MM.1S (cell line): ENCODE results near the gene PXDC1.

Source experiments
- DNase-seq: peaks from one replicate; pipeline ENCODE4 v3.0.0-alpha.2; 2015
- H2AFZ ChIP-seq: fragments of 300-600 bp; sonication (generic); 2 replicates; pipeline ENCODE4 v1.6.0; 2016; ENCODE audit warnings: antibody characterized with exemption, low read length
- H3F3A ChIP-seq: fragments of 300-600 bp; sonication (generic); 2 replicates; pipeline ENCODE4 v1.6.1; 2016; ENCODE audit warnings: mild to moderate bottlenecking, antibody characterized with exemption, low read length, moderate library complexity, mixed read lengths; ENCODE audit not compliant: insufficient read depth
- H3K27ac ChIP-seq: fragments of 300-600 bp; sonication (generic); 2 replicates; pipeline ENCODE4 v1.5.1; 2016; ENCODE audit warnings: mild to moderate bottlenecking, low read length
- H3K27me3 ChIP-seq: fragments of 300-600 bp; sonication (generic); replicated peaks from 2 replicates; pipeline ENCODE4 v1.6.0; 2016; ENCODE audit warnings: low read length; ENCODE audit not compliant: insufficient read depth
- H3K36me3 ChIP-seq: fragments of 300-600 bp; sonication (generic); replicated peaks from 2 replicates; pipeline ENCODE4 v1.6.1; 2016; ENCODE audit warnings: mild to moderate bottlenecking, low read length, mixed read lengths; ENCODE audit not compliant: insufficient read depth
- H3K4me1 ChIP-seq: fragments of 300-600 bp; sonication (generic); 2 replicates; pipeline ENCODE4 v1.6.1; 2016; ENCODE audit warnings: low read length, mixed read lengths
- H3K4me2 ChIP-seq: fragments of 300-600 bp; sonication (generic); 2 replicates; pipeline ENCODE4 v1.6.0; 2016; ENCODE audit warnings: low read depth, low read length
- H3K4me3 ChIP-seq: fragments of 300-600 bp; sonication (generic); 2 replicates; pipeline ENCODE4 v1.5.1; 2016; ENCODE audit warnings: low read length, mixed read lengths
- H3K79me2 ChIP-seq: fragments of 300-600 bp; sonication (generic); 2 replicates; pipeline ENCODE4 v1.6.1; 2016; ENCODE audit warnings: mixed run types, low read length, mixed read lengths
- H3K9ac ChIP-seq: fragments of 300-600 bp; sonication (generic); 2 replicates; pipeline ENCODE4 v1.6.1; 2016; ENCODE audit warnings: low read length, mixed read lengths
- H3K9me2 ChIP-seq: fragments of 300-600 bp; sonication (generic); replicated peaks from 2 replicates; pipeline ENCODE4 v1.6.1; 2016; ENCODE audit warnings: mild to moderate bottlenecking, low read length, mixed read lengths; ENCODE audit not compliant: insufficient read depth
- H3K9me3 ChIP-seq: fragments of 300-600 bp; sonication (generic); replicated peaks from 2 replicates; pipeline ENCODE4 v1.6.1; 2016; ENCODE audit warnings: mild to moderate bottlenecking, low read length, mixed read lengths; ENCODE audit not compliant: insufficient read depth
- H4K20me1 ChIP-seq: fragments of 300-600 bp; sonication (generic); 2 replicates; pipeline ENCODE4 v1.6.1; 2016; ENCODE audit warnings: mild to moderate bottlenecking, low read length, moderate library complexity, mixed read lengths; ENCODE audit not compliant: insufficient read depth
- CTCF ChIP-seq: fragments of 300-600 bp; sonication (generic); IDR thresholded peaks from 2 replicates; pipeline ENCODE4 v1.5.1; 2016; ENCODE audit warnings: antibody characterized with exemption, low read length, mixed read lengths
- EZH2 ChIP-seq: fragments of 300-600 bp; sonication (generic); optimal IDR thresholded peaks from 2 replicates; pipeline ENCODE3; 2017; ENCODE audit warnings: low read depth, mild to moderate bottlenecking, antibody characterized with exemption, low read length, mixed read lengths
- EZH2phosphoT487 ChIP-seq: fragments of 300-600 bp; sonication (generic); IDR thresholded peaks from 2 replicates; pipeline ENCODE4 v1.6.1; 2018; ENCODE audit warnings: antibody characterized with exemption, low read length

The PXDC1 gene

GRCh38 chr6:3777730-3778461 is 26.4 kb upstream of the PXDC1 start:
- Histone ChIP-seq H3K9me2 (no peaks in the 10 kb centered on the region), H3K36me3 (no peaks in the 10 kb centered on the region), H3F3A (no peaks in the 10 kb centered on the region), H2AFZ (no peak overlapping the region), H3K9ac (no peak overlapping the region), H3K27ac (no peak overlapping the region), H3K4me3 (no peak overlapping the region), H3K4me2 (no peak overlapping the region), H3K4me1 (no peaks in the 10 kb centered on the region), H3K27me3 (no peaks in the 10 kb centered on the region), H3K79me2 (no peaks in the 10 kb centered on the region), H3K9me3 (no peaks in the 10 kb centered on the region), H4K20me1 (no peaks in the 10 kb centered on the region)
- DNase-seq, result no peak
- TF ChIP-seq CTCF (no peak), EZH2phosphoT487 (no peak), EZH2 (no peak)

- Histone ChIP-seq H3K27me3 (no peaks in the 10 kb centered on the region), H3K4me3 (no peak overlapping the region), H3K4me1 (no peaks in the 10 kb centered on the region), H3K9ac (no peak overlapping the region), H4K20me1 (no peaks in the 10 kb centered on the region), H3F3A (no peaks in the 10 kb centered on the region), H3K27ac (no peak overlapping the region), H2AFZ (no peak overlapping the region), H3K9me3 (no peaks in the 10 kb centered on the region), H3K36me3 (no peaks in the 10 kb centered on the region), H3K4me2 (no peak overlapping the region), H3K79me2 (no peaks in the 10 kb centered on the region), H3K9me2 (no peaks in the 10 kb centered on the region)
- no peak for TF ChIP-seq EZH2phosphoT487
- TF ChIP-seq CTCF, result no peak
- no peak for TF ChIP-seq EZH2
- no peak for DNase-seq
Measured at GRCh38 chr6:3776881-3777507, 25.5 kb upstream of the PXDC1 start.

- Histone ChIP-seq H3K36me3 (no peaks in the 10 kb centered on the region), H3K9me3 (no peaks in the 10 kb centered on the region), H3K9ac (no peak overlapping the region), H3K4me1 (no peaks in the 10 kb centered on the region), H3K79me2 (no peaks in the 10 kb centered on the region), H3K27ac (no peak overlapping the region), H3K27me3 (no peaks in the 10 kb centered on the region), H2AFZ (no peak overlapping the region), H3K4me2 (no peak overlapping the region), H3K9me2 (no peaks in the 10 kb centered on the region), H4K20me1 (no peaks in the 10 kb centered on the region), H3K4me3 (no peak overlapping the region), H3F3A (no peaks in the 10 kb centered on the region)
- TF ChIP-seq CTCF (no peak), EZH2phosphoT487 (no peak), EZH2 (no peak)
- no peak for DNase-seq
Measured at GRCh38 chr6:3775847-3776246, 24.3 kb upstream of the PXDC1 start.
